HG03460 (cell line): Measurements from ENCODE around the gene SPATA31E1.
"Not testable (repeated sequence)": the region's sequence is repeated elsewhere in the genome, so short reads cannot be mapped to it uniquely, and the experiment has no call there.

Source experiments
- ATAC-seq: cut with Tn5 transposase; IDR thresholded peaks from one replicate; pipeline ENCODE4 v1.9.1; 2021; ENCODE audit not compliant: unreplicated experiment

The SPATA31E1 gene

GRCh38 chr9:87919013-87919412 is 36.3 kb downstream of the SPATA31E1 start:
- not testable (repeated sequence) for ATAC-seq

DNA sequence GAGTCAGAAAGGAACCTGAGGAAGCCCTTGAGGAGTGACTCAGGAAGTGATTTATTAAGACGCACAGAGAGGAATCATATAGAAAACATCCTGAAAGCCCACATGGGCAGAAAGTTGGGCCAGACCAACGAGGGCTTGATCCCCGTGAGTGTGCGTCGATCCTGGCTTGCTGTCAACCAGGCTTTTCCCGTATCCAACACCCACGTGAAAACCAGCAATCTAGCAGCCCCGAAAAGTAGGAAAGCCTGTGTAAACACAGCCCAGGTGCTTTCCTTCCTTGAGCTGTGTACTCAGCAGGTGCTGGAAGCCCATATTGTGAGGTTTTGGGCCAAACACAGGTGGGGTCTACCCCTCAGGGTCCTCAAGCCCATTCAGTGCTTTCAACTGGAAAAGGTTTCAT is 38.9 kb downstream of the SPATA31E1 start:
- not testable (repeated sequence) for ATAC-seq

GRCh38 chr9:87923012-87923411 is 40.3 kb downstream of the SPATA31E1 start:
- not testable (repeated sequence) for ATAC-seq

- not testable (repeated sequence) for ATAC-seq
These were observed 42.2 kb downstream of the SPATA31E1 start for GRCh38 chr9:87924851-87925250.

GRCh38 chr9:87929152-87929551 is 46.5 kb downstream of the SPATA31E1 start:
- ATAC-seq: not testable (repeated sequence)

DNA sequence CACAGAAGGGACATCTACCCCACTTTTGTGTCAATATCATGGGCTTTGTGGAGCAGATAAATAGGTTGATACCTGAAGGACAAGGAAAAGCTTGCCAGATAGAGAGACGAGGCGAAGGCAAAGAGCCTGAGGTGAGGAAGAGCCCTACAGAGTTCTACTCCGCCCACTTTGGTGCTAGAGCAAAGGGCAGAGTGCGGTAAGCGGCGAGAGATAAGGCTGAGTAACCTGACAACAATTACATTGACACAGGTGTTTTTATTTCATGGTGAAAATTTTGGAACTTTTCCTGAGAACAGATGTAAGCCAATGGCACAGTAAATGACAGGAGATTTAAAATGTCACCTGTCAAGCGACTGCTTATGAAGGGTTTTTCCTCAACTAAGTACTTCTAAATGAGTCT is 51.8 kb downstream of the SPATA31E1 start:
- not testable (repeated sequence) for ATAC-seq

DNA sequence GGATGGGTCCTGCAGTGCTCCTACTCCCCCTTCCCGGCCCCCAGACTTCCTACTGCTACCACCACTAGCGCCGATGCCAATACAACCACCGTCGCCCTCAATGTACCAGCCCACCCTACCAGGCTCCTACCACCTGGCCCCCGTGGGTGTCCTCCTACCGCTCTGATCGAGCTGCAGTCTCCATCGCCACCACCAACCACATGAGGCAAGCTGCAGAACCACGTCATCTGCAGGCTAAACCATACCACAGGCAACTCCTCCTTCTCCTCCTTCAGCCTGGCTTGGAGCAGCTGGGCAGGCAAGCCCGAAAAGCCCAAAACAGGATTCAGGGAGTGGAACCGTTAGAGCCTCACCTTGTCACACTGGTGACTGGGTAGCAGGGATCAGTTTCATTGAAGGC is 54.7 kb downstream of the SPATA31E1 start:
- not testable (repeated sequence) for ATAC-seq

DNA sequence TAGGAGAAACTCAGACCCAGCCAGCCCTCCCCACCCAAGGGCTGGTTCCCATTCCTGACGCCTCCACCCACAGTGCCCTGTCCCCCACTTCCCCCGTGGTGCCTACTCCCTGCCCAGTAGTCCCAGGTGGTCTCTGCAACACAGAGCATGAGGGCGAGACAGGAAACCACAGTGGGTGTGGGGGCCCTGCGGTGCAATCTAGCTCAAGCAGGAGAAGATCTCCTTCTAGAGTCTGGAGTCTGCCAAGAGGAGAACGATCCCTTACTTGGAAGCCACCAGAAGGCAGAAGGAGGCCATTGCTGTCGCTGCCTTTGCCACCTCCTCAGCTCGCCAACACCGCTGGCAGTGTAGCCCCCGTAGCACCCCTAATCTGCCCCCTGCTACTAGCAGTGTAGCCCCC is 55.2 kb downstream of the SPATA31E1 start:
- ATAC-seq: not testable (repeated sequence)

DNA sequence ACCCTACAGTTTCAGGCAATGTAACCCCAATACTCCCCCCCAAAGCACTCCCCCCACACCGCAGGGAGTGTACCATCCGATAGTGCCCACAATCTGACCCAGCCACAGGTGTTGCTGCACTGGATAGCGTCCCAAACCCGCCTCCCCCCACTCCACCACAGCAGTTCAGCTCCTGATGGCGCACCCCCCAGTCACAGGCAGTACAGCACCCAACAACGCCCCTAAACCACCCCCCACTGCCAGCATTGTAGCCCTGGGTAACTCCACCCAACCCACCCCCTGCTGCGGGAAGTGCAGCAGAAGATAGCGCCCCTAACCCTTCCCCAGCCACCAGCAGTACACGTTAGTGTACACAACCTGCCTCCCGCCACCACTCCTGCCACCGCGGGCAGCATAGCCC is 55.7 kb downstream of the SPATA31E1 start:
- not testable (repeated sequence) for ATAC-seq
